Tibial nerve (tissue), 3 donors: Measurements from ENCODE around the gene MBTD1.

Experiments
- POLR2A ChIP-seq, 2 donors: fragments of 450-650 bp; IDR thresholded peaks; one replicate each; pipeline ENCODE4 v1.6.1; 2017; ENCODE audit warnings: antibody characterized with exemption in 2 of 2, mild to moderate bottlenecking in 2 of 2, moderate library complexity in 2 of 2
- TF ChIP-seq, protein P1 (sequence below), 5 experiments: fragments of 200-600 bp in 3 of 5; fragments of 450-650 bp in 2 of 5; sonication (generic) in 3 of 5; IDR thresholded peaks; one replicate each; pipeline ENCODE4 v1.5.1; 2016 to 2019; ENCODE audit warnings: antibody characterized with exemption in 5 of 5, mild to moderate bottlenecking in 3 of 5, moderate library complexity in 2 of 5

DNA sequence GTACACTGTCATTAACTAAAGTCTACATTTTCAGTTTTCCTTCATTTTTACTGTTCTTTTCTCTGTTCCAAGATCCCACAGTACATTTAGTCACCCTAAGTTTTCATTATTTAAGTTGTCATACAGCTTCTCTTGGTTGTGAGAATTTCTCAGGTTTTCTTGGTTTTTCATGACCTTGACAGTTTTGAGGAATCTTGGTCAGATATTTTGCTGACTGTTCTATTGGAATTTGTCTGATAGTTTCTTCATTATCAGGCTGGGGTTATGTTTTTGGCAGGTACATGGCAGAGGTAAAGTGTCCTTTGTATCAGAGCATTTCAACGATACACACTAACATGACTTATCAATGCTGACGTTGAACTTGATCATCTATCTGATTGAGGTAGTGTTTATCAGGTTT lies 19.6 kb downstream of the MBTD1 start:
- TF ChIP-seq, protein P1, sequence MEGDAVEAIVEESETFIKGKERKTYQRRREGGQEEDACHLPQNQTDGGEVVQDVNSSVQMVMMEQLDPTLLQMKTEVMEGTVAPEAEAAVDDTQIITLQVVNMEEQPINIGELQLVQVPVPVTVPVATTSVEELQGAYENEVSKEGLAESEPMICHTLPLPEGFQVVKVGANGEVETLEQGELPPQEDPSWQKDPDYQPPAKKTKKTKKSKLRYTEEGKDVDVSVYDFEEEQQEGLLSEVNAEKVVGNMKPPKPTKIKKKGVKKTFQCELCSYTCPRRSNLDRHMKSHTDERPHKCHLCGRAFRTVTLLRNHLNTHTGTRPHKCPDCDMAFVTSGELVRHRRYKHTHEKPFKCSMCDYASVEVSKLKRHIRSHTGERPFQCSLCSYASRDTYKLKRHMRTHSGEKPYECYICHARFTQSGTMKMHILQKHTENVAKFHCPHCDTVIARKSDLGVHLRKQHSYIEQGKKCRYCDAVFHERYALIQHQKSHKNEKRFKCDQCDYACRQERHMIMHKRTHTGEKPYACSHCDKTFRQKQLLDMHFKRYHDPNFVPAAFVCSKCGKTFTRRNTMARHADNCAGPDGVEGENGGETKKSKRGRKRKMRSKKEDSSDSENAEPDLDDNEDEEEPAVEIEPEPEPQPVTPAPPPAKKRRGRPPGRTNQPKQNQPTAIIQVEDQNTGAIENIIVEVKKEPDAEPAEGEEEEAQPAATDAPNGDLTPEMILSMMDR (IDR thresholded peaks at IDR 0.05), result no peak
- TF ChIP-seq POLR2A (IDR thresholded peaks at IDR 0.05), result no peak
